Activated CD4-positive, CD25-positive, alpha-beta regulatory T cell treated with anti-CD3 and anti-CD28 coated beads, Interleukin-2, amount 50 U/mL, for 16 hours (primary cell): Measurements from ENCODE around the gene SSR1.

Source experiments
- DNase-seq: peaks from one replicate; pipeline ENCODE4 v3.0.0-alpha.2; 2020; ENCODE audit warnings: low read depth, low spot score

Gene SSR1

GRCh38 chr6:7258231-7258763 lies 54.7 kb downstream of the SSR1 start:
- DNase-seq: no peak

- no peak for DNase-seq
Measured at GRCh38 chr6:7257521-7258230, 55.3 kb downstream of the SSR1 start.

GRCh38 chr6:7256785-7257184 lies 56.2 kb downstream of the SSR1 start:
- no peak for DNase-seq

GRCh38 chr6:7255918-7256317 lies 57.1 kb downstream of the SSR1 start:
- no peak for DNase-seq

- no peak for DNase-seq
Measured at GRCh38 chr6:7254980-7255835, 57.8 kb downstream of the SSR1 start.

- no peak for DNase-seq
Measured at GRCh38 chr6:7252390-7252789, 60.6 kb downstream of the SSR1 start.

- no peak for DNase-seq
Measured at GRCh38 chr6:7251646-7252260, 61.2 kb downstream of the SSR1 start.

GRCh38 chr6:7250812-7251211 lies 62.2 kb downstream of the SSR1 start:
- no peak for DNase-seq

- no peak for DNase-seq
Measured at GRCh38 chr6:7249946-7250643, 62.9 kb downstream of the SSR1 start.

- no peak for DNase-seq
Measured at GRCh38 chr6:7249391-7249790, 63.6 kb downstream of the SSR1 start.

GRCh38 chr6:7247828-7248227 lies 65.2 kb downstream of the SSR1 start:
- no peak for DNase-seq

GRCh38 chr6:7247179-7247456 lies 65.9 kb downstream of the SSR1 start:
- no peak for DNase-seq

GRCh38 chr6:7246401-7247178 lies 66.4 kb downstream of the SSR1 start:
- no peak for DNase-seq

GRCh38 chr6:7245668-7246393 lies 67.2 kb downstream of the SSR1 start:
- no peak for DNase-seq

GRCh38 chr6:7243179-7243981 lies 69.6 kb downstream of the SSR1 start:
- DNase-seq: peak; percentile 17

- DNase-seq: no peak
Measured at GRCh38 chr6:7242835-7243178, 70.2 kb downstream of the SSR1 start.

- no peak for DNase-seq
Measured at GRCh38 chr6:7241709-7242645, 71.0 kb downstream of the SSR1 start.

- no peak for DNase-seq
Measured at GRCh38 chr6:7241160-7241559, 71.8 kb downstream of the SSR1 start.

GRCh38 chr6:7240351-7240750 lies 72.6 kb downstream of the SSR1 start:
- DNase-seq: no peak
